Activated CD8-positive, alpha-beta memory T cell treated with anti-CD3 and anti-CD28 coated beads, Interleukin-2, amount 10 ng/mL, durations not matched to agents 7 days and 5 days (primary cell): ENCODE data around the gene CARS2. TPM values are rescaled to one million over a fixed set of nuclear protein-coding genes. Genes with fewer than 3 reads are reported as not detected.

Source experiments
- ATAC-seq: fragments of 150-1000 bp; cut with Tn5 transposase; one replicate; pipeline ENCODE4 v1.10.0; 2021; ENCODE audit warnings: moderate library complexity
- CTCF ChIA-PET: fragments of 350-600 bp; sonication (Branson Sonifier 250); formaldehyde crosslinking; loops from one replicate; lab custom pipeline; 2021; ENCODE audit warnings: antibody characterized with exemption; lab: Charles Lee
- DNase-seq: peaks from one replicate; pipeline ENCODE4 v3.0.0-alpha.2; 2020
- H3K27ac Mint-ChIP-seq: one replicate; pipeline ENCODE4 v1.8.0; 2021; ENCODE audit warnings: mild to moderate bottlenecking, mixed read lengths
- H3K27me3 Mint-ChIP-seq: one replicate; pipeline ENCODE4 v1.8.0; 2021; ENCODE audit warnings: mixed read lengths
- H3K36me3 Mint-ChIP-seq: one replicate; pipeline ENCODE4 v1.8.0; 2021; ENCODE audit warnings: mild to moderate bottlenecking, mixed read lengths
- H3K4me1 Mint-ChIP-seq: one replicate; pipeline ENCODE4 v1.8.0; 2021; ENCODE audit warnings: mixed read lengths
- H3K4me3 Mint-ChIP-seq: one replicate; pipeline ENCODE4 v1.8.0; 2021; ENCODE audit warnings: mild to moderate bottlenecking, moderate library complexity, mixed read lengths
- H3K9me3 Mint-ChIP-seq: one replicate; pipeline ENCODE4 v1.8.0; 2022; ENCODE audit warnings: low read depth, mixed read lengths
- total RNA-seq, 2 experiments: library from RNA; stranded (reverse); gene quantifications; one replicate each; pipeline ENCODE4 v1.2.3, GENCODE V29; 2021

CARS2 gene
- total RNA-seq, 2 experiments from 2014 or later: 72.0 to 75.9 TPM

DNA sequence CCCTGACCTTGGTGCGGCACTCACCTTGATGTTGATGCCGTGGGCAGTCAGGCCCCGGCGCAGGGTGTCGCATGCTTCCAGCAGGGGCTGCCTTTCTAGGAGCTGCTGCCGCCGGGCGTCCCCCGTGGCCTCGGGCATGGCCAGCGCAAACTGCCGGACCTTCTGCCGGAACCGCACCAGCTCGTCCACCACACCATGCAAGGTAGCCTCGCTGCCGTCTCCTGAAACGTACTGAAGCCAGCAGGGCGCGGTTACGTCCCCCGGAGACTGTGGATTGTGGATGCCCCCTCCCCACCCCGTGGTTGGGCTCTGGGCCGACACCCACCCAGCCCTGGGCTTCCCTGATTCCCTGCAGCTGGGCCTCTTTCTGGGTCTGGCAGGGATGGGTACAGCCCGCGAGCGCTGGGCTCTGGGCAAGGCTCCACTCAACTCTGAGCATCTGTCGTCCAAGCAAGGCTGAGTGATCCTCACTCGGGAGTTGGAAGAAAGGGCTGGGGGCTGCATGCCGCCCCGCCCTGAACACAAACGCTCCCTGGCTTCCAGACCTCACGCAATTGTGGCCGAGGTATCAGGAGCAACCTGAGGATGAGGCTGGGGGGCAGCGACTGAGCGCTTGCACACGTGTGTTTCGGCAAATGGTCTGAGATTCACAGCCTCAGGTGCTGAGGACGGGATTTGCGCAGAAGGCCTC is 63.5 kb downstream of the CARS2 start:
- Mint-ChIP-seq H3K27ac (no peak overlapping the region), H3K9me3 (no peaks in the 10 kb centered on the region), H3K4me3 (no peak overlapping the region), H3K27me3 (no peaks in the 10 kb centered on the region), H3K36me3 (peaks cover 15% of the 10 kb centered on the region), H3K4me1 (peaks cover 11% of the 10 kb centered on the region)
- no peak for ATAC-seq
- CTCF ChIA-PET: no interaction called here
- DNase-seq: no peak

- ATAC-seq (no peak), DNase-seq (no peak)
- H3K36me3 Mint-ChIP-seq: peaks cover 16% of the 10 kb centered on the region
- CTCF ChIA-PET: no interaction called here
- no peak overlapping the region for H3K27ac Mint-ChIP-seq
- H3K4me3 Mint-ChIP-seq: no peak overlapping the region
- H3K4me1 Mint-ChIP-seq: peaks cover 11% of the 10 kb centered on the region
- H3K9me3 Mint-ChIP-seq: no peaks in the 10 kb centered on the region
- no peaks in the 10 kb centered on the region for H3K27me3 Mint-ChIP-seq
These were observed 64.6 kb downstream of the CARS2 start for GRCh38 chr13:110641055-110642015.

GRCh38 chr13:110640591-110641029 is 65.3 kb downstream of the CARS2 start:
- Mint-ChIP-seq H3K27ac (no peak overlapping the region), H3K4me1 (peaks cover 11% of the 10 kb centered on the region), H3K27me3 (no peaks in the 10 kb centered on the region), H3K36me3 (peaks cover 20% of the 10 kb centered on the region), H3K9me3 (no peaks in the 10 kb centered on the region), H3K4me3 (no peak overlapping the region)
- no peak for ATAC-seq
- no peak for DNase-seq
- CTCF ChIA-PET: no interaction called here

DNA sequence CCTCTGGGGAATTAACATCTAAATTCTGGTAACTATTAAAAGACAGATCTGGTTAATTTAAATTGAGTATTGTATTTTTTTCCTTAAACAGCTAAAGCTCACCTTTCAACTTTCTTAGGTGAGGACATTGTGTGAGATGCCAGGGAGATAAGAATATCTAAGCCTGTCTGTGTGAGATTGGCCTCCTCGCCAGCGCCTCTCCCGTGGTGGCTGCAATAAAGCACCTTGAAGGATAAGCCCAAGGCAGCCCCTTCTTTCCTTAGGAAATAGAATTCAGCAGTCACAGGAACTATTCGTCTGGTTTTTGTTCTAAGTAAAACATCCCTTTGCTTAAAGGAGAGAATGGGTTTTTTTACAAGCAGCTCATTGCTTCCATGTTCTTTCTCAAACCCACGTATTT is 66.0 kb downstream of the CARS2 start:
- no peak for ATAC-seq
- Mint-ChIP-seq H3K27ac (no peak overlapping the region), H3K9me3 (no peaks in the 10 kb centered on the region), H3K4me3 (no peak overlapping the region), H3K27me3 (no peaks in the 10 kb centered on the region), H3K4me1 (peaks cover 6% of the 10 kb centered on the region), H3K36me3 (peaks cover 27% of the 10 kb centered on the region)
- CTCF ChIA-PET: interaction anchor here (0.6 kb wide), 1 partner anchor 46 kb away, joined by 3 read pairs; no protein-coding TSS in a partner anchor
- DNase-seq: no peak

- H3K27me3 Mint-ChIP-seq: no peaks in the 10 kb centered on the region
- DNase-seq (no peak), ATAC-seq (no peak)
- H3K4me3 Mint-ChIP-seq: no peak overlapping the region
- H3K36me3 Mint-ChIP-seq: peaks cover 33% of the 10 kb centered on the region
- no peaks in the 10 kb centered on the region for H3K4me1 Mint-ChIP-seq
- CTCF ChIA-PET: interaction anchor here (0.6 kb wide), 1 partner anchor 45 kb away, joined by 3 read pairs; no protein-coding TSS in a partner anchor
- H3K9me3 Mint-ChIP-seq: no peaks in the 10 kb centered on the region
- no peak overlapping the region for H3K27ac Mint-ChIP-seq
These were observed 66.8 kb downstream of the CARS2 start for GRCh38 chr13:110638814-110639806.

GRCh38 chr13:110638257-110638656 is 67.7 kb downstream of the CARS2 start:
- Mint-ChIP-seq H3K4me1 (no peaks in the 10 kb centered on the region), H3K4me3 (no peak overlapping the region), H3K9me3 (no peaks in the 10 kb centered on the region), H3K36me3 (peaks cover 35% of the 10 kb centered on the region), H3K27me3 (no peaks in the 10 kb centered on the region), H3K27ac (no peak overlapping the region)
- no peak for DNase-seq
- no peak for ATAC-seq
- CTCF ChIA-PET: no interaction called here

DNA sequence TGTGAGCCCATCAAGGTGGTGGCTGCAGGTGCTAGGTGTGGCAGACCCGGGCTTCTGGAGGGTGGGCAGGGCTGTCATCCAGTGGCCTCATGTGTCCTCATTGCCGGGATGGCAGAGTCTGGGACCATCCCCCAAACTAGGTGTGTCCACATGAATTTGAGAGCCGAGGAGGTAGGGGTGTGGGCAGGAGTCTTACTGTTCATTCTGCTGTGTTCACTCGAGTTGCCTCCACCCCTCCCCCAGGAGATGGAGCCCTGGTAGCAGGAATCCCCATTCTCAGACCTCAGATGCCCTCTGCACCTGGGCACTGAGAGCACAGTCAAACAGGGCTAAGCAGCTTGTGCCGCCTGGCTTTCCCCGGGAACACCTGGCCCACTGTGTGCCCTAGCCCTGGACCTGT is 68.2 kb downstream of the CARS2 start:
- no peaks in the 10 kb centered on the region for H3K27me3 Mint-ChIP-seq
- no peak overlapping the region for H3K4me3 Mint-ChIP-seq
- CTCF ChIA-PET: no interaction called here
- no peaks in the 10 kb centered on the region for H3K4me1 Mint-ChIP-seq
- H3K9me3 Mint-ChIP-seq: no peaks in the 10 kb centered on the region
- H3K27ac Mint-ChIP-seq: no peak overlapping the region
- no peak for ATAC-seq
- no peak for DNase-seq
- H3K36me3 Mint-ChIP-seq: peaks cover 35% of the 10 kb centered on the region

GRCh38 chr13:110637275-110637674 is 68.6 kb downstream of the CARS2 start:
- Mint-ChIP-seq H3K9me3 (no peaks in the 10 kb centered on the region), H3K4me1 (no peaks in the 10 kb centered on the region), H3K27ac (no peak overlapping the region), H3K27me3 (no peaks in the 10 kb centered on the region), H3K36me3 (peaks cover 39% of the 10 kb centered on the region), H3K4me3 (no peak overlapping the region)
- CTCF ChIA-PET: no interaction called here
- no peak for ATAC-seq
- no peak for DNase-seq

GRCh38 chr13:110636701-110637201 is 69.2 kb downstream of the CARS2 start:
- Mint-ChIP-seq H3K9me3 (no peaks in the 10 kb centered on the region), H3K4me1 (peaks cover 2% of the 10 kb centered on the region), H3K27ac (no peak overlapping the region), H3K36me3 (peaks cover 43% of the 10 kb centered on the region), H3K27me3 (no peaks in the 10 kb centered on the region), H3K4me3 (no peak overlapping the region)
- CTCF ChIA-PET: no interaction called here
- no peak for ATAC-seq
- DNase-seq: no peak

GRCh38 chr13:110636053-110636475 is 69.9 kb downstream of the CARS2 start:
- ATAC-seq (no peak), DNase-seq (no peak)
- H3K9me3 Mint-ChIP-seq: no peaks in the 10 kb centered on the region
- CTCF ChIA-PET: no interaction called here
- peaks cover 42% of the 10 kb centered on the region for H3K36me3 Mint-ChIP-seq
- peaks cover 2% of the 10 kb centered on the region for H3K4me1 Mint-ChIP-seq
- H3K27ac Mint-ChIP-seq: no peak overlapping the region
- no peaks in the 10 kb centered on the region for H3K27me3 Mint-ChIP-seq
- no peak overlapping the region for H3K4me3 Mint-ChIP-seq

GRCh38 chr13:110635405-110636002 is 70.4 kb downstream of the CARS2 start:
- no peak overlapping the region for H3K27ac Mint-ChIP-seq
- DNase-seq: no peak
- peaks cover 8% of the 10 kb centered on the region for H3K4me1 Mint-ChIP-seq
- no peak for ATAC-seq
- H3K36me3 Mint-ChIP-seq: peaks cover 42% of the 10 kb centered on the region
- CTCF ChIA-PET: no interaction called here
- no peaks in the 10 kb centered on the region for H3K9me3 Mint-ChIP-seq
- no peaks in the 10 kb centered on the region for H3K27me3 Mint-ChIP-seq
- H3K4me3 Mint-ChIP-seq: no peak overlapping the region

- ATAC-seq: no peak
- Mint-ChIP-seq H3K27ac (no peak overlapping the region), H3K36me3 (peaks cover 42% of the 10 kb centered on the region), H3K27me3 (no peaks in the 10 kb centered on the region), H3K4me1 (peaks cover 17% of the 10 kb centered on the region), H3K4me3 (no peak overlapping the region), H3K9me3 (no peaks in the 10 kb centered on the region)
- CTCF ChIA-PET: no interaction called here
- DNase-seq: no peak
These were observed 71.4 kb downstream of the CARS2 start for GRCh38 chr13:110634558-110634957.
